ENCODE data around the gene RTP3.
"Not testable (repeated sequence)": the region's sequence is repeated elsewhere in the genome, so short reads cannot be mapped to it uniquely, and the experiment has no call there.

RTP3 gene

GRCh38 chr3:46492890-46493547 lies 4.8 kb upstream of the RTP3 start:
- no peak for FAIRE-seq

GRCh38 chr3:46494491-46494890 lies 3.3 kb upstream of the RTP3 start:
- not testable (repeated sequence) for FAIRE-seq

GRCh38 chr3:46495901-46496456 lies 1.8 kb upstream of the RTP3 start:
- FAIRE-seq, result no peak

GRCh38 chr3:46496746-46497555 lies 825 bp upstream of the RTP3 start:
- FAIRE-seq, result no peak

- no peak for FAIRE-seq
Measured at GRCh38 chr3:46498916-46499519, 1.2 kb downstream of the RTP3 start.

GRCh38 chr3:46500656-46501635 lies 3.2 kb downstream of the RTP3 start:
- no peak for FAIRE-seq

- no peak for FAIRE-seq
Measured at GRCh38 chr3:46501702-46502101, 3.9 kb downstream of the RTP3 start.

GRCh38 chr3:46503200-46503874 lies 5.6 kb downstream of the RTP3 start:
- no peak for FAIRE-seq

- no peak for FAIRE-seq
Measured at GRCh38 chr3:46504789-46505188, 7.0 kb downstream of the RTP3 start.

GRCh38 chr3:46505953-46506352 lies 8.2 kb downstream of the RTP3 start:
- no peak for FAIRE-seq

- no peak for FAIRE-seq
Measured at GRCh38 chr3:46506526-46506925, 8.8 kb downstream of the RTP3 start.

GRCh38 chr3:46508850-46509591 lies 11.2 kb downstream of the RTP3 start:
- no peak for FAIRE-seq

- no peak for FAIRE-seq
Measured at GRCh38 chr3:46509661-46510187, 11.9 kb downstream of the RTP3 start.

- FAIRE-seq, result peak; percentile 98
Measured at GRCh38 chr3:46512191-46512749, 14.5 kb downstream of the RTP3 start.

GRCh38 chr3:46516521-46516920 lies 18.7 kb downstream of the RTP3 start:
- FAIRE-seq, result no peak

- FAIRE-seq, result no peak
Measured at GRCh38 chr3:46517016-46517783, 19.4 kb downstream of the RTP3 start.

- no peak for FAIRE-seq
Measured at GRCh38 chr3:46517784-46518181, 20.0 kb downstream of the RTP3 start.

- FAIRE-seq, result no peak
Measured at GRCh38 chr3:46519952-46520351, 22.2 kb downstream of the RTP3 start.

GRCh38 chr3:46520531-46520930 lies 22.8 kb downstream of the RTP3 start:
- FAIRE-seq, result no peak

- no peak for FAIRE-seq
Measured at GRCh38 chr3:46521096-46521495, 23.3 kb downstream of the RTP3 start.
